ENCODE measurements around the gene TMEM163. TPM values are rescaled to one million over a fixed set of nuclear protein-coding genes. Genes with fewer than 3 reads are reported as not detected.
A peak's percentile ranks its signal among the peaks of the same experiment; 100 is the strongest.

Gene TMEM163
- total RNA-seq, 1 donor from 2014 or later: 6.0 TPM

- CTCF ChIA-PET: no interaction called here
These were observed 274.9 kb downstream of the TMEM163 start for GRCh38 chr2:134443814-134444480.

GRCh38 chr2:134441153-134441863 lies 277.5 kb downstream of the TMEM163 start:
- ChIA-PET CTCF (interaction anchor here (2.5 kb wide), 1 partner anchor 10 kb away, joined by 14 read pairs; no protein-coding TSS in a partner anchor), POLR2A (no interaction called here)
- TF ChIP-seq CTCF (IDR thresholded peaks at IDR 0.05): no peak
- DNase-seq (no peak), ATAC-seq (ENCODE audit: low read depth) (no peak)
- H3K4me3 Mint-ChIP-seq: no peak overlapping the region
- H3K27ac Mint-ChIP-seq: peak overlapping the region; percentile 69
- no peaks in the 10 kb centered on the region for H3K9me3 Mint-ChIP-seq
- peaks cover 79% of the 10 kb centered on the region for H3K36me3 Mint-ChIP-seq (ENCODE audit: low read depth)
- H3K4me1 Mint-ChIP-seq: no peaks in the 10 kb centered on the region
- no peaks in the 10 kb centered on the region for H3K27me3 Mint-ChIP-seq
- intact Hi-C loops (cut with micrococcal nuclease): no loop called here

More at GRCh38 chr2:134443814-134444480, 274.9 kb downstream of the TMEM163 start:
- peaks cover 81% of the 10 kb centered on the region for H3K36me3 Mint-ChIP-seq (ENCODE audit: low read depth)
- no peak for TF ChIP-seq CTCF (IDR thresholded peaks at IDR 0.05)
- ATAC-seq (ENCODE audit: low read depth) (no peak), DNase-seq (no peak)
- POLR2A ChIA-PET: no interaction called here
- peak overlapping the region; percentile 12 for H3K27ac Mint-ChIP-seq
- intact Hi-C loops (cut with micrococcal nuclease): no loop called here
- H3K9me3 Mint-ChIP-seq: no peaks in the 10 kb centered on the region
- H3K4me3 Mint-ChIP-seq: no peak overlapping the region
- no peaks in the 10 kb centered on the region for H3K4me1 Mint-ChIP-seq
- H3K27me3 Mint-ChIP-seq: no peaks in the 10 kb centered on the region

GRCh38 chr2:134440336-134440909 lies 278.4 kb downstream of the TMEM163 start:
- ChIA-PET POLR2A (no interaction called here), CTCF (interaction anchor here (2.5 kb wide), 1 partner anchor 10 kb away, joined by 14 read pairs; no protein-coding TSS in a partner anchor)
- H3K4me1 Mint-ChIP-seq: no peaks in the 10 kb centered on the region
- no peaks in the 10 kb centered on the region for H3K9me3 Mint-ChIP-seq
- no peak overlapping the region for H3K4me3 Mint-ChIP-seq
- no peaks in the 10 kb centered on the region for H3K27me3 Mint-ChIP-seq
- no peak for DNase-seq
- intact Hi-C loops (cut with micrococcal nuclease): no loop called here
- no peak for ATAC-seq (ENCODE audit: low read depth)
- TF ChIP-seq CTCF (IDR thresholded peaks at IDR 0.05): no peak
- H3K27ac Mint-ChIP-seq: no peak overlapping the region
- peaks cover 79% of the 10 kb centered on the region for H3K36me3 Mint-ChIP-seq (ENCODE audit: low read depth)

GRCh38 chr2:134438371-134438770 lies 280.4 kb downstream of the TMEM163 start:
- intact Hi-C loops (cut with micrococcal nuclease): no loop called here
- Mint-ChIP-seq H3K27ac (no peak overlapping the region), H3K36me3 (ENCODE audit: low read depth) (peaks cover 89% of the 10 kb centered on the region), H3K4me3 (no peak overlapping the region), H3K4me1 (no peaks in the 10 kb centered on the region), H3K9me3 (no peaks in the 10 kb centered on the region), H3K27me3 (no peaks in the 10 kb centered on the region)
- CTCF ChIA-PET: no interaction called here
- ATAC-seq (ENCODE audit: low read depth): no peak
- no peak for TF ChIP-seq CTCF (IDR thresholded peaks at IDR 0.05)
- POLR2A ChIA-PET: no interaction called here
- no peak for DNase-seq

- no peak overlapping the region for H3K27ac Mint-ChIP-seq
- no peak for ATAC-seq (ENCODE audit: low read depth)
- intact Hi-C loops (cut with micrococcal nuclease): no loop called here
- H3K9me3 Mint-ChIP-seq: no peaks in the 10 kb centered on the region
- ChIA-PET CTCF (interaction anchor here (1.3 kb wide), 1 partner anchor 25 kb away, joined by 3 read pairs; no protein-coding TSS in a partner anchor), POLR2A (no interaction called here)
- TF ChIP-seq CTCF (IDR thresholded peaks at IDR 0.05): no peak
- no peak overlapping the region for H3K4me3 Mint-ChIP-seq
- no peaks in the 10 kb centered on the region for H3K27me3 Mint-ChIP-seq
- no peaks in the 10 kb centered on the region for H3K4me1 Mint-ChIP-seq
- DNase-seq: no peak
- peaks cover 89% of the 10 kb centered on the region for H3K36me3 Mint-ChIP-seq (ENCODE audit: low read depth)
These were observed 282.1 kb downstream of the TMEM163 start for GRCh38 chr2:134436706-134437105.

Measured in activated B cell treated with CpG ODN at 0.5 μM for 24 hours (primary cell).